Measurements from ENCODE around the gene VANGL2. TPM values are rescaled to one million over a fixed set of nuclear protein-coding genes. Genes with fewer than 3 reads are reported as not detected.

The VANGL2 gene
- total and polyA plus RNA-seq, 5 donors from 2014 or later = 0.07 TPM; not detected in 4

GRCh38 chr1:160472112-160472511 is 71.7 kb downstream of the VANGL2 start:
- H3K4me3 ChIP-seq (ENCODE audit: low read depth, low read length) = no peak overlapping the region
- ATAC-seq (ENCODE audit: low read depth in 2 of 2) (no peak), DNase-seq (no peak)
- Mint-ChIP-seq H3K27ac (no peak overlapping the region), H3K27me3 (no peaks in the 10 kb centered on the region), H3K36me3 (no peaks in the 10 kb centered on the region), H3K4me1 (peaks cover 0 to 7% (median 2%) of the 10 kb centered on the region in 4 donors), H3K4me3 (no peak overlapping the region), H3K9me3 (no peaks in the 10 kb centered on the region)
- H3K4me1 ChIP-seq (ENCODE audit: control insufficient read depth, insufficient read depth, low read length, poor library complexity, severe bottlenecking) = peaks cover 10% of the 10 kb centered on the region
- no peaks in the 10 kb centered on the region for H3K9me3 ChIP-seq (ENCODE audit: control insufficient read depth in 2 of 2, low read length in 2 of 2)
- no peak overlapping the region for H3K27ac ChIP-seq (ENCODE audit: insufficient read depth, low read length, poor library complexity, severe bottlenecking)
- H3K36me3 ChIP-seq (ENCODE audit: control insufficient read depth, insufficient read depth, low read length) = no peaks in the 10 kb centered on the region
- H3K27me3 ChIP-seq (ENCODE audit: control insufficient read depth, insufficient read depth, low read length) = no peaks in the 10 kb centered on the region

- H3K27ac Mint-ChIP-seq = no peak overlapping the region
- Histone ChIP-seq H3K27me3 (ENCODE audit: control insufficient read depth, insufficient read depth, low read length) (no peaks in the 10 kb centered on the region), H3K9me3 (ENCODE audit: control insufficient read depth in 2 of 2, low read length in 2 of 2) (no peaks in the 10 kb centered on the region), H3K4me3 (ENCODE audit: low read depth, low read length) (no peak overlapping the region), H3K27ac (ENCODE audit: insufficient read depth, low read length, poor library complexity, severe bottlenecking) (no peak overlapping the region), H3K4me1 (ENCODE audit: control insufficient read depth, insufficient read depth, low read length, poor library complexity, severe bottlenecking) (peaks cover 10% of the 10 kb centered on the region), H3K36me3 (ENCODE audit: control insufficient read depth, insufficient read depth, low read length) (no peaks in the 10 kb centered on the region)
- no peak for ATAC-seq (ENCODE audit: low read depth in 2 of 2)
- no peak for DNase-seq
- peaks cover 0 to 8% (median 3%) of the 10 kb centered on the region in 4 donors for H3K4me1 Mint-ChIP-seq
- peaks cover 10% of the 10 kb centered on the region for H3K36me3 Mint-ChIP-seq
- H3K4me3 Mint-ChIP-seq = no peak overlapping the region
- peaks cover 0 to 11% (median 2%) of the 10 kb centered on the region in 7 donors for H3K9me3 Mint-ChIP-seq
- no peaks in the 10 kb centered on the region for H3K27me3 Mint-ChIP-seq
Measured at GRCh38 chr1:160474392-160475242, 74.3 kb downstream of the VANGL2 start.

Other genes with a start within 250 kb of the VANGL2 start
- gene ATP1A4, start 249.0 kb upstream of the VANGL2 start, total RNA-seq = not detected
- gene ATP1A4, start 249.0 kb upstream of the VANGL2 start, polyA plus RNA-seq = not detected
- gene CASQ1, start 210.0 kb upstream of the VANGL2 start, total RNA-seq = not detected
- not detected for gene CASQ1, start 210.0 kb upstream of the VANGL2 start, polyA plus RNA-seq
- gene PEA15, start 195.2 kb upstream of the VANGL2 start, total RNA-seq = 21.5 TPM
- 10 to 100 TPM in 1 of 4 donors, 1 to 10 TPM in 3; 7.5 to 10.2 (median 8.3) TPM for gene PEA15, start 195.2 kb upstream of the VANGL2 start, polyA plus RNA-seq
- gene DCAF8, start 138.0 kb upstream of the VANGL2 start, total RNA-seq = 182 TPM
- gene DCAF8, start 138.0 kb upstream of the VANGL2 start, polyA plus RNA-seq = 10 to 100 TPM; 50.3 to 74.1 (median 54.9) TPM
- 44.4 TPM for gene PEX19, start 115.4 kb upstream of the VANGL2 start, total RNA-seq
- gene PEX19, start 115.4 kb upstream of the VANGL2 start, polyA plus RNA-seq = 10 to 100 TPM; 55.6 to 61.5 (median 58.8) TPM
- gene COPA, start 57.3 kb upstream of the VANGL2 start, total RNA-seq = 150 TPM
- gene COPA, start 57.3 kb upstream of the VANGL2 start, polyA plus RNA-seq = 100 to 1,000 TPM; 121 to 140 (median 133) TPM
- gene NCSTN, start 57.2 kb upstream of the VANGL2 start, total RNA-seq = 80.5 TPM
- gene NCSTN, start 57.2 kb upstream of the VANGL2 start, polyA plus RNA-seq = 10 to 100 TPM; 59.3 to 66.3 (median 60.7) TPM
- not detected for gene NHLH1, start 33.5 kb upstream of the VANGL2 start, total RNA-seq
- gene NHLH1, start 33.5 kb upstream of the VANGL2 start, polyA plus RNA-seq = under 1 TPM in 1 of 4 donors, not detected in 3; 0.06 TPM
- gene SLAMF6, start 122.7 kb downstream of the VANGL2 start, total RNA-seq = 60.0 TPM
- 100 to 1,000 TPM; 122 to 163 (median 141) TPM for gene SLAMF6, start 122.7 kb downstream of the VANGL2 start, polyA plus RNA-seq
- 135 TPM for gene CD84, start 178.9 kb downstream of the VANGL2 start, total RNA-seq
- 10 to 100 TPM; 20.7 to 36.4 (median 27.1) TPM for gene CD84, start 178.9 kb downstream of the VANGL2 start, polyA plus RNA-seq
- gene SLAMF1, start 246.5 kb downstream of the VANGL2 start, total RNA-seq = 70.3 TPM
- 10 to 100 TPM; 33.5 to 45.4 (median 39.5) TPM for gene SLAMF1, start 246.5 kb downstream of the VANGL2 start, polyA plus RNA-seq

All from CD4-positive, CD25-positive, alpha-beta regulatory T cell (primary cell).